GM12878 (cell line): ENCODE data around the gene ADAM23. TPM values are rescaled to one million over a fixed set of nuclear protein-coding genes. Genes with fewer than 3 reads are reported as not detected.

ENCODE experiments used
- ATAC-seq: fragments of 200-7000 bp; cut with Tn5 transposase; 3 replicates; pipeline ENCODE4 v1.9.1; 2020; ENCODE audit warnings: mild to moderate bottlenecking, moderate library complexity
- BruUV-seq: library from RNA; stranded (reverse); fragments of 400-500 nt; replicated peaks from 2 replicates; lab custom pipeline; 2021; lab: Mats Ljungman, UMichigan
- CTCF ChIA-PET: fragments of 300-600 bp; sonication (Branson Sonifier 250); formaldehyde crosslinking; extraction: SDS; loops from one replicate; lab custom pipeline; 2021; ENCODE audit warnings: inconsistent platforms; lab: Yijun Ruan, JAX
- POLR2A ChIA-PET: fragments of 350-600 bp; formaldehyde crosslinking; extraction: SDS; loops from one replicate; lab custom pipeline; 2021; ENCODE audit warnings: inconsistent platforms; lab: Charles Lee
- RAD21 ChIA-PET: fragments of 300-600 bp; sonication (Branson Sonifier 250); formaldehyde crosslinking; loops from one replicate; lab custom pipeline; 2023; ENCODE audit warnings: antibody characterized with exemption; ENCODE audit not compliant: unreplicated experiment; lab: Charles Lee
- SMC1A ChIA-PET: fragments of 300-600 bp; sonication (Branson Sonifier 250); formaldehyde crosslinking; loops from one replicate; lab custom pipeline; 2023; ENCODE audit not compliant: unreplicated experiment, uncharacterized antibody; lab: Charles Lee
- DNase-seq: peaks from one replicate; pipeline ENCODE4 v3.0.0-alpha.2; 2011; ENCODE audit warnings: low read depth, low spot score
- FAIRE-seq: peaks from 3 replicates; lab custom pipeline; 2011; peaks lifted over from hg19 to GRCh38; lab: Jason Lieb, UNC
- H2AFZ ChIP-seq: 2 replicates; pipeline ENCODE4 v1.6.0; 2011; ENCODE audit warnings: low read depth, low read length, control low read depth; ENCODE audit not compliant: control insufficient read depth
- H3K27ac ChIP-seq: 2 replicates; pipeline ENCODE4 v1.5.1; 2011; ENCODE audit warnings: control low read depth; ENCODE audit not compliant: control insufficient read depth, insufficient read depth
- H3K27me3 ChIP-seq, 2 experiments: replicated peaks in 1 of 2; 2 replicates each; pipeline versions ENCODE4 v1.6.0 to v1.6.1; 2011; ENCODE audit warnings: low read length in 1 of 2; ENCODE audit not compliant: control insufficient read depth in 2 of 2, insufficient read depth in 2 of 2
- H3K36me3 ChIP-seq, 2 experiments: 2 replicates each; pipeline ENCODE4 v1.5.1; 2011; ENCODE audit warnings: low read length in 1 of 2; ENCODE audit not compliant: control insufficient read depth in 2 of 2, insufficient read depth in 2 of 2
- H3K4me1 ChIP-seq: 2 replicates; pipeline ENCODE4 v1.6.1; 2011; ENCODE audit warnings: mild to moderate bottlenecking, low read length, moderate library complexity, mixed read lengths; ENCODE audit not compliant: control insufficient read depth, insufficient read depth
- H3K4me2 ChIP-seq: 2 replicates; pipeline ENCODE4 v1.6.0; 2011; ENCODE audit warnings: control low read depth; ENCODE audit not compliant: control insufficient read depth, insufficient read depth
- H3K4me3 ChIP-seq: fragments of 200-600 bp; sonication (generic); 2 replicates; pipeline ENCODE4 v1.5.1; 2016
- H3K79me2 ChIP-seq: 2 replicates; pipeline ENCODE4 v1.6.0; 2011; ENCODE audit warnings: low read length; ENCODE audit not compliant: control insufficient read depth, insufficient read depth
- H3K9ac ChIP-seq: 2 replicates; pipeline ENCODE4 v1.8.0; 2011; ENCODE audit warnings: low read length, control low read depth, mixed read lengths; ENCODE audit not compliant: control insufficient read depth, insufficient read depth
- H3K9me3 ChIP-seq: replicated peaks from 3 replicates; pipeline ENCODE4 v1.5.1; 2011; ENCODE audit warnings: mild to moderate bottlenecking, low read length; ENCODE audit not compliant: control insufficient read depth, insufficient read depth
- H4K20me1 ChIP-seq: 2 replicates; pipeline ENCODE4 v1.6.0; 2011; ENCODE audit not compliant: control insufficient read depth, insufficient read depth
- BRCA1 ChIP-seq: IDR thresholded peaks from 2 replicates; pipeline ENCODE4 v1.6.1; 2011; ENCODE audit warnings: low read depth, low read length, improper control_type of control experiment
- CHD4 ChIP-seq: fragments of 200-600 bp; sonication (generic); IDR thresholded peaks from 2 replicates; pipeline ENCODE4 v1.6.1; 2016; ENCODE audit warnings: mild to moderate bottlenecking
- CREM ChIP-seq: IDR thresholded peaks from 2 replicates; pipeline ENCODE4 v1.6.1; 2014; ENCODE audit warnings: antibody characterized with exemption, low read depth
- E2F4 ChIP-seq: IDR thresholded peaks from 2 replicates; pipeline ENCODE4 v1.6.1; 2012; ENCODE audit warnings: low read depth, low read length, improper control_type of control experiment
- ETV6 ChIP-seq, 2 experiments: fragments of 450-650 bp in 1 of 2; IDR thresholded peaks in 1 of 2; conservative IDR thresholded peaks in 1 of 2; 2 replicates each; pipeline ENCODE4 v1.6.1; 2014; ENCODE audit warnings: antibody characterized with exemption in 1 of 2, borderline replicate concordance in 1 of 2, low read depth in 1 of 2, mild to moderate bottlenecking in 1 of 2, moderate library complexity in 1 of 2
- GATAD2B ChIP-seq: fragments of 450-650 bp; conservative IDR thresholded peaks from 2 replicates; pipeline ENCODE4 v1.6.1; 2017; ENCODE audit warnings: low read depth, mild to moderate bottlenecking, moderate library complexity
- MTA2 ChIP-seq: fragments of 450-650 bp; IDR thresholded peaks from 2 replicates; pipeline ENCODE4 v1.6.1; 2016; ENCODE audit warnings: low read depth, mild to moderate bottlenecking, moderate library complexity
- MTA3 ChIP-seq: IDR thresholded peaks from 2 replicates; pipeline ENCODE4 v1.6.1; 2012; ENCODE audit warnings: low read length, inconsistent platforms, borderline replicate concordance
- MXI1 ChIP-seq: fragments of 150-350 bp; IDR thresholded peaks from 2 replicates; pipeline ENCODE4 v1.6.1; 2011; ENCODE audit warnings: low read depth, mild to moderate bottlenecking, inconsistent platforms, low read length, improper control_type of control experiment
- PBX3 ChIP-seq: IDR thresholded peaks from 2 replicates; pipeline ENCODE4 v1.6.1; 2011; ENCODE audit warnings: mild to moderate bottlenecking, low read depth, low read length, moderate library complexity; ENCODE audit not compliant: insufficient replicate concordance
- PML ChIP-seq: IDR thresholded peaks from 2 replicates; pipeline ENCODE4 v1.6.1; 2012; ENCODE audit warnings: low read length, inconsistent platforms
- RBBP5 ChIP-seq: fragments of 200-600 bp; sonication (generic); conservative IDR thresholded peaks from 2 replicates; pipeline ENCODE4 v1.6.1; 2016
- RCOR1 ChIP-seq: conservative IDR thresholded peaks from 2 replicates; pipeline ENCODE4 v1.6.1; 2012; ENCODE audit warnings: low read depth, low read length, improper control_type of control experiment
- SMC3 ChIP-seq: IDR thresholded peaks from 2 replicates; pipeline ENCODE4 v1.6.1; 2011; ENCODE audit warnings: low read length, improper control_type of control experiment, borderline replicate concordance
- TAF1 ChIP-seq: IDR thresholded peaks from 2 replicates; pipeline ENCODE4 v1.6.1; 2011; ENCODE audit warnings: mild to moderate bottlenecking, low read depth, low read length, borderline replicate concordance
- YY1 ChIP-seq: IDR thresholded peaks from 2 replicates; pipeline ENCODE4 v1.6.1; 2011; ENCODE audit warnings: low read depth, mild to moderate bottlenecking, low read length
- ZNF207 ChIP-seq: fragments of 450-650 bp; IDR thresholded peaks from 2 replicates; pipeline ENCODE4 v1.6.1; 2014; ENCODE audit warnings: antibody characterized with exemption, mild to moderate bottlenecking, borderline replicate concordance
- ZNF217 ChIP-seq: fragments of 450-650 bp; IDR thresholded peaks from 2 replicates; pipeline ENCODE4 v1.6.1; 2017; ENCODE audit warnings: antibody characterized with exemption, mild to moderate bottlenecking
- WGBS: methylation state at CpG from one replicate; pipeline ENCODE4 v1.1.6; 2016; ENCODE audit warnings: low lambda C conversion rate; ENCODE audit not compliant: insufficient replicate concordance, insufficient coverage; ENCODE audit errors: missing lambda C conversion rate; 5-methylcytosine and 5-hydroxymethylcytosine counted together
- in situ Hi-C: fragments of 300-500 bp; cut with MboI; formaldehyde crosslinking; loops from 9 replicates; pipeline ENCODE4 v1.14.3; 2018; ENCODE audit warnings: mixed read lengths
- intact Hi-C: fragments of 100-400 bp; cut with micrococcal nuclease; formaldehyde crosslinking; loops from one replicate; pipeline ENCODE4 v1.14.2; 2022; ENCODE audit not compliant: unreplicated experiment
- polyA plus RNA-seq, 11 experiments: library from polyadenylated mRNA; depleted of rRNA in 4 of 11; unstranded in 6 of 11; stranded (reverse) in 5 of 11; fragments of >200 nt; fragmentation: Nextera tagmentation in 4 of 11; fragmentation: Illumina TruSeq in 1 of 11; extraction: Ambion mirVana in 4 of 11; extraction: Trizol in 1 of 11; gene quantifications; 1 replicate in 1 of 11; 2 replicates in 10 of 11; pipeline versions ENCODE4 v1.2.1 to v1.2.3, GENCODE V29; 2011 to 2016; ENCODE audit warnings: inconsistent platforms in 2 of 11, missing spikeins in 2 of 11, low read depth in 1 of 11
- total RNA-seq, 4 experiments: library from RNA; depleted of rRNA in 3 of 4; stranded (reverse); fragments of >200 nt in 3 of 4; fragmentation: Illumina TruSeq in 1 of 4; extraction: Trizol in 1 of 4; gene quantifications; 2 replicates each; pipeline versions ENCODE4 v1.2.1 to v1.2.3, GENCODE V29; 2013 to 2021
- TF ChIP-seq, protein P1 (sequence below): IDR thresholded peaks from 2 replicates; pipeline ENCODE4 v1.6.1; 2012; ENCODE audit warnings: low read length, inconsistent platforms
- TF ChIP-seq, protein P2 (sequence below), 3 experiments: IDR thresholded peaks in 2 of 3; conservative IDR thresholded peaks in 1 of 3; 2 replicates each; pipeline ENCODE4 v1.5.1; 2011; ENCODE audit warnings: low read depth in 3 of 3, low read length in 3 of 3, mild to moderate bottlenecking in 3 of 3, control low read depth in 2 of 3, moderate library complexity in 2 of 3, inconsistent platforms in 1 of 3, mixed read lengths in 1 of 3; ENCODE audit not compliant: control insufficient read depth in 2 of 3, insufficient read depth in 1 of 3; ENCODE audit errors: extremely low read depth in 1 of 3

ADAM23 gene
- total and polyA plus RNA-seq, 10 of the 15 experiments (the other 5 are each of a cell fraction or from before 2014, with no cell fraction given): 5.7 to 41.8 (median 15.6) TPM

- RAD21 ChIA-PET: no interaction called here
- intact Hi-C loops (no loop called here), in situ Hi-C loops (no loop called here)
- H2AFZ ChIP-seq: no peak overlapping the region
- no peaks in the 10 kb centered on the region for H3K9me3 ChIP-seq
- no peak overlapping the region for H3K9ac ChIP-seq
- ATAC-seq: no peak
- H3K4me2 ChIP-seq: no peak overlapping the region
- SMC1A ChIA-PET: interaction anchor here (1.1 kb wide), 1 partner anchor 12 kb away, joined by 3 read pairs; no protein-coding TSS in a partner anchor
- 53% methylated on average over 3 of the region's 3 CpGs for WGBS
- no peak for DNase-seq
- H3K36me3 ChIP-seq: no peaks in the 10 kb centered on the region
- H4K20me1 ChIP-seq: no peaks in the 10 kb centered on the region
- no peak for FAIRE-seq
- H3K4me1 ChIP-seq: no peaks in the 10 kb centered on the region
- POLR2A ChIA-PET: no interaction called here
- CTCF ChIA-PET: no interaction called here
- BruUV-seq: no TSS peak
- H3K79me2 ChIP-seq: no peaks in the 10 kb centered on the region
- no peak overlapping the region for H3K4me3 ChIP-seq
- H3K27me3 ChIP-seq: no peaks in the 10 kb centered on the region
- H3K27ac ChIP-seq: no peak overlapping the region
- TF ChIP-seq, protein P1, sequence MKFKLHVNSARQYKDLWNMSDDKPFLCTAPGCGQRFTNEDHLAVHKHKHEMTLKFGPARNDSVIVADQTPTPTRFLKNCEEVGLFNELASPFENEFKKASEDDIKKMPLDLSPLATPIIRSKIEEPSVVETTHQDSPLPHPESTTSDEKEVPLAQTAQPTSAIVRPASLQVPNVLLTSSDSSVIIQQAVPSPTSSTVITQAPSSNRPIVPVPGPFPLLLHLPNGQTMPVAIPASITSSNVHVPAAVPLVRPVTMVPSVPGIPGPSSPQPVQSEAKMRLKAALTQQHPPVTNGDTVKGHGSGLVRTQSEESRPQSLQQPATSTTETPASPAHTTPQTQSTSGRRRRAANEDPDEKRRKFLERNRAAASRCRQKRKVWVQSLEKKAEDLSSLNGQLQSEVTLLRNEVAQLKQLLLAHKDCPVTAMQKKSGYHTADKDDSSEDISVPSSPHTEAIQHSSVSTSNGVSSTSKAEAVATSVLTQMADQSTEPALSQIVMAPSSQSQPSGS: no peak
- TF ChIP-seq E2F4 (no peak), GATAD2B (no peak), ZNF207 (no peak), MXI1 (no peak), MTA3 (no peak), RCOR1 (no peak), YY1 (no peak), ZNF217 (no peak), RBBP5 (no peak), MTA2 (no peak), PBX3 (no peak), PML (no peak), CREM (no peak), SMC3 (no peak), ETV6 (conservative IDR thresholded peaks at IDR 0.05 in 1 of 2, IDR thresholded peaks at IDR 0.05 in 1 of 2; ENCODE audit: borderline replicate concordance in 1 of 2, low read depth in 1 of 2) (no peak), BRCA1 (no peak), TAF1 (no peak), CHD4 (no peak)
- TF ChIP-seq, protein P2, sequence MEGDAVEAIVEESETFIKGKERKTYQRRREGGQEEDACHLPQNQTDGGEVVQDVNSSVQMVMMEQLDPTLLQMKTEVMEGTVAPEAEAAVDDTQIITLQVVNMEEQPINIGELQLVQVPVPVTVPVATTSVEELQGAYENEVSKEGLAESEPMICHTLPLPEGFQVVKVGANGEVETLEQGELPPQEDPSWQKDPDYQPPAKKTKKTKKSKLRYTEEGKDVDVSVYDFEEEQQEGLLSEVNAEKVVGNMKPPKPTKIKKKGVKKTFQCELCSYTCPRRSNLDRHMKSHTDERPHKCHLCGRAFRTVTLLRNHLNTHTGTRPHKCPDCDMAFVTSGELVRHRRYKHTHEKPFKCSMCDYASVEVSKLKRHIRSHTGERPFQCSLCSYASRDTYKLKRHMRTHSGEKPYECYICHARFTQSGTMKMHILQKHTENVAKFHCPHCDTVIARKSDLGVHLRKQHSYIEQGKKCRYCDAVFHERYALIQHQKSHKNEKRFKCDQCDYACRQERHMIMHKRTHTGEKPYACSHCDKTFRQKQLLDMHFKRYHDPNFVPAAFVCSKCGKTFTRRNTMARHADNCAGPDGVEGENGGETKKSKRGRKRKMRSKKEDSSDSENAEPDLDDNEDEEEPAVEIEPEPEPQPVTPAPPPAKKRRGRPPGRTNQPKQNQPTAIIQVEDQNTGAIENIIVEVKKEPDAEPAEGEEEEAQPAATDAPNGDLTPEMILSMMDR (IDR thresholded peaks at IDR 0.05 in 2 of 3, conservative IDR thresholded peaks at IDR 0.05 in 1 of 3; ENCODE audit: control insufficient read depth in 2 of 3, extremely low read depth in 1 of 3, insufficient read depth in 1 of 3, low read depth in 3 of 3, low read length in 3 of 3): no peak
Observed at GRCh38 chr2:206665251-206665650, 221.9 kb downstream of the ADAM23 start.
